Vagina (tissue), 2 donors: ENCODE data around the gene CNFN. TPM values are rescaled to one million over a fixed set of nuclear protein-coding genes. Genes with fewer than 3 reads are reported as not detected.

Experiments used
- DNase-seq, 2 donors: peaks; one replicate each; pipeline ENCODE4 v3.0.0-alpha.2; 2017; ENCODE audit errors: extremely low spot score in 2 of 2
- H3K27ac ChIP-seq: fragments of 200-600 bp; sonication (generic); one replicate; pipeline ENCODE4 v1.5.1; 2019
- H3K27me3 ChIP-seq: fragments of 200-600 bp; sonication (generic); one replicate; pipeline ENCODE4 v1.5.1; 2019
- H3K36me3 ChIP-seq, 2 donors: fragments of 200-600 bp; sonication (generic); one replicate each; pipeline ENCODE4 v1.5.1; 2017 to 2019
- H3K4me1 ChIP-seq: fragments of 200-600 bp; sonication (generic); one replicate; pipeline ENCODE4 v1.5.1; 2019
- H3K4me3 ChIP-seq, 2 donors: fragments of 200-600 bp; sonication (generic); 1 replicate in 1 of 2; 2 replicates in 1 of 2; pipeline ENCODE4 v1.5.1; 2016 to 2019
- H3K9me3 ChIP-seq: fragments of 200-600 bp; sonication (generic); one replicate; pipeline ENCODE4 v1.5.1; 2019
- POLR2A ChIP-seq, 2 donors: fragments of 450-650 bp; IDR thresholded peaks; one replicate each; pipeline ENCODE4 v1.6.1; 2017; ENCODE audit warnings: antibody characterized with exemption in 2 of 2, mild to moderate bottlenecking in 2 of 2, moderate library complexity in 2 of 2
- POLR2AphosphoS5 ChIP-seq, 2 donors: sonication (generic); formaldehyde crosslinking; IDR thresholded peaks; one replicate each; pipeline ENCODE4 v1.9.0; 2017; ENCODE audit warnings: antibody characterized with exemption in 2 of 2, mild to moderate bottlenecking in 2 of 2, low read depth in 1 of 2; ENCODE audit not compliant: insufficient read depth in 1 of 2
- intact Hi-C: fragments of 100-400 bp; cut with DNase I; formaldehyde crosslinking; loops from one replicate; pipeline ENCODE4 v1.15.1; 2023
- total RNA-seq: library from RNA; depleted of rRNA; stranded (reverse); fragments of >200 nt; gene quantifications from one replicate; pipeline ENCODE4 v1.2.3, GENCODE V29; 2016
- TF ChIP-seq, protein P1 (sequence below), 3 experiments: fragments of 450-650 bp in 2 of 3; fragments of 200-600 bp in 1 of 3; sonication (generic) in 1 of 3; IDR thresholded peaks; one replicate each; pipeline ENCODE4 v1.5.1; 2017 to 2019; ENCODE audit warnings: antibody characterized with exemption in 3 of 3, mild to moderate bottlenecking in 2 of 3, moderate library complexity in 2 of 3

The CNFN gene
- total RNA-seq, 1 donor from 2014 or later, result 106 TPM

DNA sequence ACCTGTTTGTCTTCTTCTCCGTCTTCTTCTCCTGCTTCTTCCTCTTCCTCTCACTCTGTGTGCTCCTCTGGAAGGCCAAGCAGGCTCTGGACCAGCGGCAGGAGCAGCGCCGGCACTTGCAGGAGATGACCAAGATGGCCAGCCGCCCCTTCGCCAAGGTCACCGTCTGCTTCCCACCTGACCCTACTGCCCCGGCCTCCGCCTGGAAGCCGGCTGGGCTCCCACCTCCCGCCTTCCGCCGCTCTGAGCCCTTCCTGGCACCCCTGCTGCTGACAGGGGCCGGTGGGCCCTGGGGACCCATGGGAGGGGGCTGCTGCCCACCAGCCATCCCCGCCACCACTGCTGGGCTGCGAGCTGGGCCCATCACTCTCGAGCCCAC, 13.9 kb downstream of the CNFN start:
- no peaks in the 10 kb centered on the region for H3K4me1 ChIP-seq
- intact Hi-C loops, result no loop called here
- no peak overlapping the region for H3K27ac ChIP-seq
- no peak for DNase-seq
- no peaks in the 10 kb centered on the region for H3K27me3 ChIP-seq
- TF ChIP-seq POLR2AphosphoS5 (IDR thresholded peaks at IDR 0.05; ENCODE audit: insufficient read depth in 1 of 2, low read depth in 1 of 2), result no peak
- TF ChIP-seq POLR2A (IDR thresholded peaks at IDR 0.05), result no peak
- TF ChIP-seq, protein P1, sequence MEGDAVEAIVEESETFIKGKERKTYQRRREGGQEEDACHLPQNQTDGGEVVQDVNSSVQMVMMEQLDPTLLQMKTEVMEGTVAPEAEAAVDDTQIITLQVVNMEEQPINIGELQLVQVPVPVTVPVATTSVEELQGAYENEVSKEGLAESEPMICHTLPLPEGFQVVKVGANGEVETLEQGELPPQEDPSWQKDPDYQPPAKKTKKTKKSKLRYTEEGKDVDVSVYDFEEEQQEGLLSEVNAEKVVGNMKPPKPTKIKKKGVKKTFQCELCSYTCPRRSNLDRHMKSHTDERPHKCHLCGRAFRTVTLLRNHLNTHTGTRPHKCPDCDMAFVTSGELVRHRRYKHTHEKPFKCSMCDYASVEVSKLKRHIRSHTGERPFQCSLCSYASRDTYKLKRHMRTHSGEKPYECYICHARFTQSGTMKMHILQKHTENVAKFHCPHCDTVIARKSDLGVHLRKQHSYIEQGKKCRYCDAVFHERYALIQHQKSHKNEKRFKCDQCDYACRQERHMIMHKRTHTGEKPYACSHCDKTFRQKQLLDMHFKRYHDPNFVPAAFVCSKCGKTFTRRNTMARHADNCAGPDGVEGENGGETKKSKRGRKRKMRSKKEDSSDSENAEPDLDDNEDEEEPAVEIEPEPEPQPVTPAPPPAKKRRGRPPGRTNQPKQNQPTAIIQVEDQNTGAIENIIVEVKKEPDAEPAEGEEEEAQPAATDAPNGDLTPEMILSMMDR (IDR thresholded peaks at IDR 0.05), result no peak
- peaks cover 0 to 16% of the 10 kb centered on the region in 2 donors for H3K36me3 ChIP-seq
- H3K9me3 ChIP-seq, result no peaks in the 10 kb centered on the region
- no peak overlapping the region for H3K4me3 ChIP-seq

DNA sequence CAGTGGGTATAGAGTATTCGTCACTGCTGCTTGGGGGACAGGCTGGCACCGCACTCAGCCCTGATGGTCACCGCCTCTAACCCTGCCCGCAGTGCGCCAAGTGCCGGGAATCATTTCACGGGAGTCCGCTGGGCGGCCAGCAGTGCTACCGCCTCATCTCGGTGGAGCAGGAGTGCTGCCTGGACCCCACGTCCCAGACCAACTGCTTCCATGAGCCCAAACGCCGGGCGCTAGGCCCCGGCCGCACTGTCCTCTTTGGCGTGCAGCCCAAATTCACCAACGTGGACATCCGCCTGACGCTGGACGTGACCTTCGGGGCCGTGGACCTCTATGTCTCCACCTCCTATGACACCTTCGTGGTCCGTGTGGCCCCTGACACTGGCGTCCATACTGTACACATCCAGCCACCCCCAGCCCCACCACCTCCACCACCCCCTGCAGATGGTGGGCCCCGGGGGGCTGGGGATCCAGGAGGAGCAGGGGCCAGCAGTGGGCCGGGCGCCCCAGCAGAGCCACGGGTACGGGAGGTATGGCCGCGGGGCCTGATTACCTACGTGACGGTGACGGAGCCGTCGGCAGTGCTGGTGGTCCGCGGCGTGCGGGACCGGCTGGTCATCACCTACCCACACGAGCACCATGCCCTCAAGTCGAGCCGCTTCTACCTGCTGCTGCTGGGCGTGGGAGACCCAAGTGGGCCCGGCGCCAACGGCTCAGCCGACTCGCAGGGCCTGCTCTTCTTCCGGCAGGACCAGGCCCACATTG, 14.5 kb downstream of the CNFN start:
- no peak overlapping the region for H3K27ac ChIP-seq
- no peak for DNase-seq
- TF ChIP-seq, protein P1 (IDR thresholded peaks at IDR 0.05), result no peak
- no peak for TF ChIP-seq POLR2AphosphoS5 (IDR thresholded peaks at IDR 0.05; ENCODE audit: insufficient read depth in 1 of 2, low read depth in 1 of 2)
- TF ChIP-seq POLR2A (IDR thresholded peaks at IDR 0.05), result no peak
- no peak overlapping the region for H3K4me3 ChIP-seq
- intact Hi-C loops, result no loop called here
- peaks cover 0 to 16% of the 10 kb centered on the region in 2 donors for H3K36me3 ChIP-seq
- no peaks in the 10 kb centered on the region for H3K27me3 ChIP-seq
- H3K9me3 ChIP-seq, result no peaks in the 10 kb centered on the region
- no peaks in the 10 kb centered on the region for H3K4me1 ChIP-seq

DNA sequence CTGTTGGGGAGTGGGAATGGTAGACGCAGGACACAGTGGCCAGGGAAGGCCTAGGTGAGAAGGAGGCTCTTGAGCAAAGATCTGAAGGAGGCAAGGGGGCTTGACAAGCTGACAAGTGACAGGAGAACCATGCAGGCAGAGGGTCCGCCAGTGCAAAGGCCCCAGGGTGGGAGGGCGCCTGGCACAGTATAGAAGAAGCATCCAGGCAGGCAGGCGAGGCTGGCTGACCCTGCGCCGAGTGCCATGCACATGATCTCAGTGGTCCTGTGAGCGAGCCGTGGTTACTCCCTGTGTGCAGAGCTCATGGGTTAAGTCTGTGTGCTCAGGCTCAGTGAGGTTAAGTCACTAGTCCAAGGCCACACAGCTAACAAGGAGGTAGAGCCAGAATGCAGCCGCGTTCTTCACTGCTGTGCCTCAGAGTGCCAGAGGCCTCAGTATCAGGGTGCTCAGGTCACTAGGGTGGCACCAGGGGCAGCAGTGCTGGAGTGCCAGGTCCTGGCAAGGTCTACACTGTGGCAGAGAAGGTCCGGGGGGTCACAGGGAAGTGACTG, 15.2 kb downstream of the CNFN start:
- TF ChIP-seq POLR2AphosphoS5 (IDR thresholded peaks at IDR 0.05; ENCODE audit: insufficient read depth in 1 of 2, low read depth in 1 of 2), result no peak
- no peak for TF ChIP-seq POLR2A (IDR thresholded peaks at IDR 0.05)
- TF ChIP-seq, protein P1 (IDR thresholded peaks at IDR 0.05), result no peak

DNA sequence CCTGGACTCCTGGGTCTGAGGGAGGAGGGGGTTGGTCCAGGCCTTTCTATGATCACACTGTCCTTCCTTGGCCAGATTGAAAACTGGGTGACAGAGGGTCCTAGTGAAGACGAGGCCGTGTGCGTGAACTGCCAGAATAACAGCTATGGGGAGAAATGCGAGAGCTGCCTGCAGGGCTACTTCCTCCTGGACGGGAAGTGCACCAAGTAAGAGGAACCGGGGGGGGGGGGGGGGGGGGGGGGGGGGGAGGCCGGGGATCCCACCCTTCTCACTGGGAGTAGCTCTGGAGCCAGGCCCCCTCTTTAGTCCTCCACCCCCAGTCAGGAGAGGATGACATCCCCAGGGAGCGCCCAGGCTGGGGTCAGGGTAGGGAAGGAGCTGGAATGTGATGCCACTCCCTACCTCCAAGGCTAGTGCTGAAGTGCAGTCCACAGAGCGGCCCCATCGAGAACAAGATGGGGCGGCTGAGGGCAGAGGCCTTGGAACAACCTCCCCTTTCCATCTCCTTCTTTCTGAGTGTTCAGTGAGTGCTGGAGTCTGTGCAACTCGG, 19.4 kb downstream of the CNFN start:
- Histone ChIP-seq H3K27me3 (no peaks in the 10 kb centered on the region), H3K4me1 (no peaks in the 10 kb centered on the region), H3K36me3 (peaks cover 0 to 9% of the 10 kb centered on the region in 2 donors), H3K27ac (no peak overlapping the region), H3K4me3 (no peak overlapping the region), H3K9me3 (no peaks in the 10 kb centered on the region)
- no peak for DNase-seq
- TF ChIP-seq, protein P1 (IDR thresholded peaks at IDR 0.05), result no peak
- TF ChIP-seq POLR2A (IDR thresholded peaks at IDR 0.05) (no peak), POLR2AphosphoS5 (IDR thresholded peaks at IDR 0.05; ENCODE audit: insufficient read depth in 1 of 2, low read depth in 1 of 2) (no peak)
- intact Hi-C loops, result no loop called here

More for the DNA sequence above, 15.2 kb downstream of the CNFN start:
- intact Hi-C loops, result no loop called here
- Histone ChIP-seq H3K9me3 (no peaks in the 10 kb centered on the region), H3K4me1 (no peaks in the 10 kb centered on the region), H3K27ac (no peak overlapping the region), H3K4me3 (no peak overlapping the region), H3K27me3 (no peaks in the 10 kb centered on the region), H3K36me3 (peaks cover 0 to 16% of the 10 kb centered on the region in 2 donors)
- DNase-seq, result no peak

DNA sequence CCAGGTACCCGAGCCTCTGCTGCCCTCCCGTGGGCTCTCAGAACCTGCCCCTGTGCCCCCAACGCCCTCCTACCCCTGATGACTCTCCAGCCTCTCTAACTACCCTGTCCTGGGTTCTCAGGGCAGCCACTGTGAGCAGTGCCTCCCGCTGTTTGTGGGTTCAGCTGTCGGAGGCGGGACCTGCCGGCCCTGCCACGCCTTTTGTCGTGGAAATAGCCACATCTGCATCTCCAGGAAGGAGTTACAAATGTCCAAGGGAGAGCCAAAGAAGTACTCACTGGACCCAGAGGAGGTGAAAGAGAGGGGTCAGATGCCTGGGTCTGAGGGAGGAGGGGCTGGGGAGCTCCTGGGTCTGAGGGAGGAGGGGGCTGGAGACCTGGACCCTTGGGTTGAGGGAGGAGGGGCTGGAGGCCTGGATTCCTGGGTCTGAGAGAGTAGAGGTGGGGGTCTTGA, 20.0 kb downstream of the CNFN start:
- Histone ChIP-seq H3K4me1 (no peaks in the 10 kb centered on the region), H3K27me3 (no peaks in the 10 kb centered on the region), H3K36me3 (peaks cover 0 to 9% of the 10 kb centered on the region in 2 donors), H3K4me3 (no peak overlapping the region), H3K9me3 (no peaks in the 10 kb centered on the region), H3K27ac (no peak overlapping the region)
- no peak for DNase-seq
- TF ChIP-seq, protein P1 (IDR thresholded peaks at IDR 0.05), result no peak
- TF ChIP-seq POLR2AphosphoS5 (IDR thresholded peaks at IDR 0.05; ENCODE audit: insufficient read depth in 1 of 2, low read depth in 1 of 2) (no peak), POLR2A (IDR thresholded peaks at IDR 0.05) (no peak)
- intact Hi-C loops, result no loop called here
